HEK293 (cell line): Measurements from ENCODE around the gene MMUT.

Experiments used
- CTCF ChIA-PET: fragments of 350-600 bp; formaldehyde crosslinking; extraction: SDS; loops from one replicate; lab custom pipeline; 2021; ENCODE audit warnings: antibody characterized with exemption; lab: Yijun Ruan, JAX
- POLR2A ChIA-PET: fragments of 300-600 bp; formaldehyde crosslinking; extraction: SDS; loops from one replicate; lab custom pipeline; 2020; ENCODE audit warnings: antibody characterized with exemption, inconsistent platforms; lab: Yijun Ruan, JAX
- H3K27ac ChIP-seq: fragments of 200-500 bp; sonication (Bioruptor generic); 2 replicates; pipeline ENCODE4 v1.5.1; 2014; ENCODE audit warnings: low read depth, low read length, control low read depth, inconsistent platforms; ENCODE audit errors: extremely low read depth
- H3K36me3 ChIP-seq, 2 experiments: fragments of 200-500 bp in 1 of 2; sonication (Bioruptor generic) in 1 of 2; 1 replicate in 1 of 2; 2 replicates in 1 of 2; pipeline ENCODE4 v1.5.1; 2014 to 2017; ENCODE audit warnings: inconsistent platforms in 2 of 2, low read length in 2 of 2; ENCODE audit not compliant: control insufficient read depth in 2 of 2, insufficient read depth in 1 of 2
- H3K4me1 ChIP-seq: fragments of 200-500 bp; sonication (Bioruptor generic); 2 replicates; pipeline ENCODE4 v1.5.1; 2014; ENCODE audit warnings: mild to moderate bottlenecking, low read length, inconsistent platforms; ENCODE audit not compliant: control insufficient read depth, insufficient read depth
- H3K4me3 ChIP-seq: 2 replicates; pipeline ENCODE4 v1.5.1; 2011; ENCODE audit warnings: low read depth, mild to moderate bottlenecking, control low read depth, low read length, moderate library complexity
- H3K9me3 ChIP-seq: fragments of 200-500 bp; sonication (Bioruptor generic); 2 replicates; pipeline ENCODE4 v1.5.1; 2014; ENCODE audit warnings: low read depth, low read length, inconsistent platforms; ENCODE audit not compliant: control insufficient read depth, insufficient read depth
- EGR2 ChIP-seq: fragments of 450-650 bp; formaldehyde crosslinking; IDR thresholded peaks from 2 replicates; pipeline ENCODE4 v1.5.1; 2016; ENCODE audit warnings: low read depth, missing biosample characterization, missing genetic modification characterization
- MZF1 ChIP-seq: fragments of 450-650 bp; formaldehyde crosslinking; IDR thresholded peaks from 2 replicates; pipeline ENCODE4 v1.5.1; 2017; ENCODE audit warnings: missing biosample characterization, missing genetic modification characterization, borderline replicate concordance
- REPIN1 ChIP-seq: fragments of 450-650 bp; formaldehyde crosslinking; IDR thresholded peaks from 2 replicates; pipeline ENCODE4 v1.5.1; 2017; ENCODE audit warnings: missing biosample characterization, missing genetic modification characterization, low read depth
- ZFHX2 ChIP-seq: fragments of 450-650 bp; formaldehyde crosslinking; conservative IDR thresholded peaks from 2 replicates; pipeline ENCODE4 v1.5.1; 2016; ENCODE audit warnings: missing biosample characterization, missing genetic modification characterization
- ZNF112 ChIP-seq: fragments of 450-650 bp; formaldehyde crosslinking; IDR thresholded peaks from 2 replicates; pipeline ENCODE4 v1.5.0; 2017; ENCODE audit warnings: missing biosample characterization, missing genetic modification characterization
- ZNF114 ChIP-seq: fragments of 450-650 bp; formaldehyde crosslinking; IDR thresholded peaks from 2 replicates; pipeline ENCODE4 v1.5.0; 2017; ENCODE audit warnings: missing biosample characterization, missing genetic modification characterization
- ZNF19 ChIP-seq: fragments of 450-650 bp; formaldehyde crosslinking; IDR thresholded peaks from 2 replicates; pipeline ENCODE4; 2016; ENCODE audit warnings: missing biosample characterization, missing genetic modification characterization, low read depth
- ZNF26 ChIP-seq: fragments of 450-650 bp; formaldehyde crosslinking; IDR thresholded peaks from 2 replicates; pipeline ENCODE4 v1.5.1; 2016; ENCODE audit warnings: missing biosample characterization, missing genetic modification characterization
- ZNF366 ChIP-seq: fragments of 450-650 bp; formaldehyde crosslinking; conservative IDR thresholded peaks from 2 replicates; pipeline ENCODE4 v1.5.1; 2016; ENCODE audit warnings: missing biosample characterization, missing genetic modification characterization
- ZNF391 ChIP-seq: fragments of 450-650 bp; formaldehyde crosslinking; IDR thresholded peaks from 2 replicates; pipeline ENCODE4 v1.5.1; 2016; ENCODE audit warnings: low read depth, missing biosample characterization, missing genetic modification characterization, borderline replicate concordance
- ZNF449 ChIP-seq: fragments of 450-650 bp; formaldehyde crosslinking; IDR thresholded peaks from 2 replicates; pipeline ENCODE4 v1.5.1; 2017; ENCODE audit warnings: missing biosample characterization, mild to moderate bottlenecking, missing genetic modification characterization, moderate library complexity
- ZNF549 ChIP-seq: fragments of 450-650 bp; IDR thresholded peaks from 2 replicates; pipeline ENCODE4 v1.5.1; 2018; ENCODE audit warnings: missing biosample characterization, missing genetic modification characterization, mild to moderate bottlenecking, inconsistent platforms, moderate library complexity
- ZNF555 ChIP-seq: fragments of 450-650 bp; formaldehyde crosslinking; conservative IDR thresholded peaks from 2 replicates; pipeline ENCODE4 v1.5.1; 2017; ENCODE audit warnings: missing biosample characterization, mild to moderate bottlenecking, missing genetic modification characterization, inconsistent platforms
- ZNF629 ChIP-seq: fragments of 450-650 bp; formaldehyde crosslinking; IDR thresholded peaks from 2 replicates; pipeline ENCODE4 v1.5.1; 2017; ENCODE audit warnings: missing biosample characterization, missing genetic modification characterization
- ZNF701 ChIP-seq: fragments of 450-650 bp; formaldehyde crosslinking; IDR thresholded peaks from 2 replicates; pipeline ENCODE4 v1.5.1; 2016; ENCODE audit warnings: missing biosample characterization, missing genetic modification characterization
- TF ChIP-seq, protein P1 (sequence below): fragments of 450-650 bp; formaldehyde crosslinking; IDR thresholded peaks from 2 replicates; pipeline ENCODE4 v1.5.1; 2016; ENCODE audit warnings: missing biosample characterization, missing genetic modification characterization, low read depth
- TF ChIP-seq, protein P2 (sequence below): fragments of 450-650 bp; formaldehyde crosslinking; IDR thresholded peaks from 2 replicates; pipeline ENCODE4 v1.5.1; 2016; ENCODE audit warnings: missing biosample characterization, missing genetic modification characterization
- TF ChIP-seq, protein P3 (sequence below): fragments of 450-650 bp; formaldehyde crosslinking; IDR thresholded peaks from 2 replicates; pipeline ENCODE4 v1.5.1; 2016; ENCODE audit warnings: missing biosample characterization, missing genetic modification characterization
- TF ChIP-seq, protein P4 (sequence below): fragments of 450-650 bp; formaldehyde crosslinking; IDR thresholded peaks from 2 replicates; pipeline ENCODE4 v1.5.1; 2016; ENCODE audit warnings: missing biosample characterization, missing genetic modification characterization

Gene MMUT

GRCh38 chr6:49509342-49509741 lies 46.3 kb upstream of the MMUT start:
- Histone ChIP-seq H3K4me1 (no peaks in the 10 kb centered on the region), H3K9me3 (no peaks in the 10 kb centered on the region), H3K36me3 (no peaks in the 10 kb centered on the region), H3K27ac (no peak overlapping the region), H3K4me3 (no peak overlapping the region)
- POLR2A ChIA-PET = no interaction called here
- CTCF ChIA-PET = no interaction called here
- no peak for TF ChIP-seq ZNF701 (tag by site-specific recombination)
- TF ChIP-seq ZNF19 = no peak
- TF ChIP-seq, protein P1, sequence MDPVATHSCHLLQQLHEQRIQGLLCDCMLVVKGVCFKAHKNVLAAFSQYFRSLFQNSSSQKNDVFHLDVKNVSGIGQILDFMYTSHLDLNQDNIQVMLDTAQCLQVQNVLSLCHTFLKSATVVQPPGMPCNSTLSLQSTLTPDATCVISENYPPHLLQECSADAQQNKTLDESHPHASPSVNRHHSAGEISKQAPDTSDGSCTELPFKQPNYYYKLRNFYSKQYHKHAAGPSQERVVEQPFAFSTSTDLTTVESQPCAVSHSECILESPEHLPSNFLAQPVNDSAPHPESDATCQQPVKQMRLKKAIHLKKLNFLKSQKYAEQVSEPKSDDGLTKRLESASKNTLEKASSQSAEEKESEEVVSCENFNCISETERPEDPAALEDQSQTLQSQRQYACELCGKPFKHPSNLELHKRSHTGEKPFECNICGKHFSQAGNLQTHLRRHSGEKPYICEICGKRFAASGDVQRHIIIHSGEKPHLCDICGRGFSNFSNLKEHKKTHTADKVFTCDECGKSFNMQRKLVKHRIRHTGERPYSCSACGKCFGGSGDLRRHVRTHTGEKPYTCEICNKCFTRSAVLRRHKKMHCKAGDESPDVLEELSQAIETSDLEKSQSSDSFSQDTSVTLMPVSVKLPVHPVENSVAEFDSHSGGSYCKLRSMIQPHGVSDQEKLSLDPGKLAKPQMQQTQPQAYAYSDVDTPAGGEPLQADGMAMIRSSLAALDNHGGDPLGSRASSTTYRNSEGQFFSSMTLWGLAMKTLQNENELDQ (tag by site-specific recombination) = no peak
- TF ChIP-seq MZF1 (tag by site-specific recombination) = no peak
- TF ChIP-seq, protein P2, sequence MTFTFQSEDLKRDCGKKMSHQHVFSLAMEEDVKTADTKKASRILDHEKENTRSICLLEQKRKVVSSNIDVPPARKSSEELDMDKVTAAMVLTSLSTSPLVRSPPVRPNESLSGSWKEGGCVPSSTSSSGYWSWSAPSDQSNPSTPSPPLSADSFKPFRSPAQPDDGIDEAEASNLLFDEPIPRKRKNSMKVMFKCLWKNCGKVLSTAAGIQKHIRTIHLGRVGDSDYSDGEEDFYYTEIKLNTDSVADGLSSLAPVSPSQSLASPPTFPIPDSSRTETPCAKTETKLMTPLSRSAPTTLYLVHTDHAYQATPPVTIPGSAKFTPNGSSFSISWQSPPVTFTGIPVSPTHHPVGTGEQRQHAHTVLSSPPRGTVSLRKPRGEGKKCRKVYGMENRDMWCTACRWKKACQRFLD (tag by site-specific recombination) = no peak
- no peak for TF ChIP-seq ZNF449 (tag by site-specific recombination)

DNA sequence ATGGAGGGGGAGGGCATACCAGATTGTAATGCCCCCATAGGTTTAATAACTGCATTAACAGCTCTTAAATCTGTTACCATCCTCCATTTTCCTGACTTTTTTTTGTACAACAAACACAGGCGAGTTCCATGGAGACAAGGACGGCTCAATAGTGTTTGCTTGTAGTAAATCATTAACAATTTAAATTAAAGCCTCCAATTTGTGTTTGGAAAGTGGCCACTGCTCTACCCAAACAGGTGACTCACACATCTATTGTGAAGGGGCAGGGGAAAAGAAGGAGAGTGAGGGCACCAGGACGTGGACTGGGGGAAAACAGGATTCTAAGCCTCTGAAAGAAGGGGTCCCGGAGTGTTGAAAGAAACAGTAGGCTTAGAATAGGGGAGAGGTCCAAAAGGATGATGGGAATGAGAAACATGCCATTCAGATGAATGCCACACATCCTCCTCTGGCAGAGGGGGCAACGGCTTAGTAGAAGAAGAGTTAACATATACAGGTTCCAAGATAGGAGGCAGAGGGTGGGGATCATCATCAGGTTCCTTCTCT lies 43.6 kb upstream of the MMUT start:
- Histone ChIP-seq H3K9me3 (no peaks in the 10 kb centered on the region), H3K4me3 (no peak overlapping the region), H3K27ac (no peak overlapping the region), H3K36me3 (no peaks in the 10 kb centered on the region), H3K4me1 (no peaks in the 10 kb centered on the region)
- no peak for TF ChIP-seq ZNF112 (tag by site-specific recombination)
- no peak for TF ChIP-seq ZFHX2 (tag by site-specific recombination)
- TF ChIP-seq, protein P3, sequence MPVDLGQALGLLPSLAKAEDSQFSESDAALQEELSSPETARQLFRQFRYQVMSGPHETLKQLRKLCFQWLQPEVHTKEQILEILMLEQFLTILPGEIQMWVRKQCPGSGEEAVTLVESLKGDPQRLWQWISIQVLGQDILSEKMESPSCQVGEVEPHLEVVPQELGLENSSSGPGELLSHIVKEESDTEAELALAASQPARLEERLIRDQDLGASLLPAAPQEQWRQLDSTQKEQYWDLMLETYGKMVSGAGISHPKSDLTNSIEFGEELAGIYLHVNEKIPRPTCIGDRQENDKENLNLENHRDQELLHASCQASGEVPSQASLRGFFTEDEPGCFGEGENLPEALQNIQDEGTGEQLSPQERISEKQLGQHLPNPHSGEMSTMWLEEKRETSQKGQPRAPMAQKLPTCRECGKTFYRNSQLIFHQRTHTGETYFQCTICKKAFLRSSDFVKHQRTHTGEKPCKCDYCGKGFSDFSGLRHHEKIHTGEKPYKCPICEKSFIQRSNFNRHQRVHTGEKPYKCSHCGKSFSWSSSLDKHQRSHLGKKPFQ = no peak
- TF ChIP-seq ZNF114 (tag by site-specific recombination) = no peak
- no peak for TF ChIP-seq ZNF26
- no peak for TF ChIP-seq ZNF549 (tag by site-specific recombination)
- TF ChIP-seq, protein P4, sequence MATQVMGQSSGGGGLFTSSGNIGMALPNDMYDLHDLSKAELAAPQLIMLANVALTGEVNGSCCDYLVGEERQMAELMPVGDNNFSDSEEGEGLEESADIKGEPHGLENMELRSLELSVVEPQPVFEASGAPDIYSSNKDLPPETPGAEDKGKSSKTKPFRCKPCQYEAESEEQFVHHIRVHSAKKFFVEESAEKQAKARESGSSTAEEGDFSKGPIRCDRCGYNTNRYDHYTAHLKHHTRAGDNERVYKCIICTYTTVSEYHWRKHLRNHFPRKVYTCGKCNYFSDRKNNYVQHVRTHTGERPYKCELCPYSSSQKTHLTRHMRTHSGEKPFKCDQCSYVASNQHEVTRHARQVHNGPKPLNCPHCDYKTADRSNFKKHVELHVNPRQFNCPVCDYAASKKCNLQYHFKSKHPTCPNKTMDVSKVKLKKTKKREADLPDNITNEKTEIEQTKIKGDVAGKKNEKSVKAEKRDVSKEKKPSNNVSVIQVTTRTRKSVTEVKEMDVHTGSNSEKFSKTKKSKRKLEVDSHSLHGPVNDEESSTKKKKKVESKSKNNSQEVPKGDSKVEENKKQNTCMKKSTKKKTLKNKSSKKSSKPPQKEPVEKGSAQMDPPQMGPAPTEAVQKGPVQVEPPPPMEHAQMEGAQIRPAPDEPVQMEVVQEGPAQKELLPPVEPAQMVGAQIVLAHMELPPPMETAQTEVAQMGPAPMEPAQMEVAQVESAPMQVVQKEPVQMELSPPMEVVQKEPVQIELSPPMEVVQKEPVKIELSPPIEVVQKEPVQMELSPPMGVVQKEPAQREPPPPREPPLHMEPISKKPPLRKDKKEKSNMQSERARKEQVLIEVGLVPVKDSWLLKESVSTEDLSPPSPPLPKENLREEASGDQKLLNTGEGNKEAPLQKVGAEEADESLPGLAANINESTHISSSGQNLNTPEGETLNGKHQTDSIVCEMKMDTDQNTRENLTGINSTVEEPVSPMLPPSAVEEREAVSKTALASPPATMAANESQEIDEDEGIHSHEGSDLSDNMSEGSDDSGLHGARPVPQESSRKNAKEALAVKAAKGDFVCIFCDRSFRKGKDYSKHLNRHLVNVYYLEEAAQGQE = no peak
- TF ChIP-seq ZNF366 (tag by site-specific recombination) = no peak
- TF ChIP-seq REPIN1 (tag by site-specific recombination) = no peak
- TF ChIP-seq EGR2 = no peak
- no peak for TF ChIP-seq ZNF391 (tag by site-specific recombination)
- TF ChIP-seq ZNF555 = no peak
- TF ChIP-seq ZNF629 (tag by site-specific recombination) = no peak
- POLR2A ChIA-PET = no interaction called here
- CTCF ChIA-PET = interaction anchor here (0.6 to 1.1 kb wide), 2 partner anchors 25 to 622 kb away, joined by 3 to 4 read pairs; no protein-coding TSS in a partner anchor
